MV-4-11 (cell line): ENCODE results near the gene USP15.
"Not testable (repeated sequence)": the region's sequence is repeated elsewhere in the genome, so short reads cannot be mapped to it uniquely, and the experiment has no call there.

Source experiments
- DNase-seq: peaks from one replicate; lab custom pipeline; 2025; lab: John Stamatoyannopoulos, UW

The USP15 gene

DNA sequence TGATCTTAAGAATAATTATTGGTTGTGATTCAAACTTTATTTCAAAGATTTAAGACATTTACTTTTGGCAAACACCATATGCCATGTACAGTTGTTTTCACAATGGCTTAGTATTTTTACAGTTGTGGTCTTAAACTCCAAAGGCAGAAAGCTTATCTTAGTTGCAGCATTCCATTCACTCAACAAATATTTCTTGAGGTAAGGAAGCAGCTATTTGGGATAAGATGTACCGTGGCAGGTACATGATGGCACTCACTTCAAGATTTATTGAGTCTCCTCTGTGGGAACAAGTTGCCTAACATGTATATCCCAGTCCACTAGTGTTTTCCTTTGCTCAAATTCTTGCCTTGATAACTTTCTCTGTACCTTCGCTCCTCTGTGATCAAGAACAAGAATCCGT lies 198.4 kb downstream of the USP15 start:
- no peak for DNase-seq

DNA sequence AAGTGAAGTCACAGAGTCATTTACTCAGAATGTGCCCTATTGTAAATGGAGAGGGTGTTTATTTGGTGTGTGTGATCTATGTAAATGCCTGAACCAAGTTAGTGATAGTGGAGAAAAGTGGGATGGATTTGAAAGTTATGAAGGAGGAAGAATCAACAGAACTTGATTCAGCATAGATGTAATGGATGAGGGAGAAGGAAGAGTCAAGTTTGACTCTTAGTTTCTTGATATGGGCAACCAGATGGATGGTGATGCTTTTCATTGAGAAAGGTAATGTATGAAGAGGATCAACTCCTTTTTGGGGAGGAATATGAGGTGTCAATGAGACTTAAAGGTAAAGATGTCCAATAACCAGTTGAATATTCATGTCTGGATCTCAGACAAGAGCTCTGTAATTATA lies 199.8 kb downstream of the USP15 start:
- no peak for DNase-seq

DNA sequence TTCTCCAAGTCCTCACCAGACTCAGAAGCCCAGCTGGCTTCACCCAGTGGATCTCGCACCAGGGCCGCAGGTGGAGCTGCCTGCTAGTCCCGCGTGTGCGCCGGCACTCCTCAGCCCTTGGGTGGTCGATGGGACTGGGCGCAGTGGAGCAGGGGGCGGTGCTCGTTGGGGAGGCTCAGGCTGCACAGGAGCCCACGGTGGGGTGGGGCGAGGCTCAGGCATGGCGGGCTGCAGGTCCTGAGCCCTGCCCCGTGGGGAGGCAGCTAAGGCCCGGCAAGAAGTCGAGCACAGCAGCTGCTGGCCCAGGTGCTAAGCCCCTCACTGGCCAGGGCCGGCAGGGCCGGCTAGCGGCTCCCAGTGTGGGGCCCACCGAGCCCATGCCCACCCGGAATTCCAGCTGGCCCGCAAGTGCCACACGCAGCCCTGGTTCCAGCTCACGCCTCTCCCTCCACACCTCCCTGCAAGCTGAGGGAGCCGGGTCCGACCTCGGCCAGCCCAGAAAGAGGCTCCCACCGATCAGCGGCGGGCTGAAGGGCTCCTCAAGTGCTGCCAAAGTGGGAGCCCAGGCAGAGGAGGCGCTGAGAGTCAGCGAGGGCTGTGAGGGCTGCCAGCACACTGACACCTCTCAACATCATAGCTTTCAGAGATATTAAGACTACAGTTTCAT lies 201.1 kb downstream of the USP15 start:
- not testable (repeated sequence) for DNase-seq

DNA sequence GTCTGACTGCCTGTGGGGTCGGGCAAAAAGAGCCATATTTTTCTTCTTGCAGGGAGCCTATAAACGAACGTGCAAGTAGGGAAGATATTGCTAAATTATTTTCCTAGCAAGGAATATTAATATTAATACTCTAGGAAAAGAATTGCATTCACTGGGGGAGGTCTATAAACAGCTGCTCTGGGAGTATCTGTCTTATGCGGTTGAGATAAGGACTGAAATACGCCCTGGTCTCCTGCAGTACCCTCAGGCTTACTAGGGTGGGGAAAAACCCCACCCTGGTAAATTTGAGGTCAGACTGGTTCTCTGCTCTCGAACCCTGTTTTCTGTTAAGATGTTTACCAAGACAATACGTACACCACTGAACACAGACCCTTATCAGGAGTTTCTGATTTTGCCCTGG lies 203.0 kb downstream of the USP15 start:
- DNase-seq: not testable (repeated sequence)
